Activated CD4-positive, CD25-positive, alpha-beta regulatory T cell treated with anti-CD3 and anti-CD28 coated beads, Interleukin-2, amount 50 U/mL, for 16 hours (primary cell): Measurements from ENCODE around the gene OSGIN1.

Source experiments
- DNase-seq: peaks from one replicate; pipeline ENCODE4 v3.0.0-alpha.2; 2020; ENCODE audit warnings: low read depth, low spot score

Gene OSGIN1

DNA sequence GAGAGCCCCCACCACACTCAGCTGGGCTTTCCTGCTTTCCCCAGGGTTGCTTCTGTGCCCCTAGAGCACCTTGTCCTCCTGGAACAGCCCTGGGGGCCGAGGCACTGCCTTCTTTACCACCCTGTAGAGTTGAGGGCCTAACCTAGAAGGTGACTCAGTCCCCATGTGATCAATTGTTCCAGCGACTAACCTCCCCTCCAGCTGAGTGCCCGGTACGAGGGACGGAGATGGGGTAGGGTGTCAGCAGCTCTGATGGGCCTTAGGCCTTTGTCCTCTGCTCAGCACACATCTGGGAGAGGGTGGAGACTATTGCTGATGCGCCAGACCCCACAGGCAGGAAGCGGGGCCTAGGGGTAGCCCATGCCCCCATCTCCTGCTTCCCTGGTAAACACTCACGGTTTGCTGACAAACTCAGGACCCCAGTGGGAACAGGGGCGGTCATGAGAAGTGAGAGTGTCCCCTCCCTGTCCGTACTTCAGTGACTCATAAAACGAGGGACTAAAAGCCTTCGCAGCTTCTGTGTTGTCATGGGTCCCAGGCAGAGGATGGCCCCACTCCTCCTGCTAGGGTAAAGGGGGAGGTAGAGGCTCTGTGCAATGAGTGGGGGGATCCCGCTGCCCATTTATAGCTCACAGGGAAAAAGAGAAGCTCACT, 48.1 kb downstream of the OSGIN1 start:
- no peak for DNase-seq

DNA sequence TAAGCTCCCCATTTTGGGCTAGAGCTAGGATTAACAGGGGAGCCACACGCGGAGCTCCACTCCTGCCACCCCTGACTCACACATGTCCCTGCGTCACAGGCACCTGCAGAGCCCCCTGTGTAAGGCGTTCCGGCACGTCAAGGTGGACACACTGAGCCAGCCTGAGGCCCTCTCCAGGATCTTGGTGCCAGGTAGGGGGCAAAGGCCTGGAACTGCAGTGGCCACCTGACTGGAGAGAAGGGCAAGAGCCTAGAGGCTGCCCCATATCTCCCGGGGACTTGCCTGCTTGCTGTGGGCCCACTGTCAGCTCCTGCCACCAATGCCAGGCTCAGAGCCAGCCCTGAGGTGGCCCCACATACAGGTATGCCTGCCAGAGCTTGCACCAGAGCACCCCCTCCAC, 48.7 kb downstream of the OSGIN1 start:
- no peak for DNase-seq

DNA sequence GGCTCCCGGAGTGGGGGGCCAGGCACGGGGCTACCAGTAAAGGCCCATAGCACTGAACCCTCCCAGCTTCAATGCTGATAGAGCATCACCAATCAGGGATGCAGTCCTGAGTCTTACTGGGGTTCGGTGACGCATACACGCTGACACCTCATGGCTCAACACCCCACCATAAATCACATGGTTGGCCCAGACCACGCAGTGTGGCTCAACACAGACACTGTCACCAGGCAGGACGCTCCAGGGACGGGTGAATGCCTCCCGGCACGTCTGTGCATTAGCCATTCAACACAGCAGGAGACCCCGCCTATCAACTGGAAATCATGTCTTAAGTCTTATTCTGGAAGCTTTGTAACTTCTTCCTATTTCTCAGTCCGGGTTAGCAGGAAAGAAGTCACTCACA, 50.0 kb downstream of the OSGIN1 start:
- DNase-seq: no peak

DNA sequence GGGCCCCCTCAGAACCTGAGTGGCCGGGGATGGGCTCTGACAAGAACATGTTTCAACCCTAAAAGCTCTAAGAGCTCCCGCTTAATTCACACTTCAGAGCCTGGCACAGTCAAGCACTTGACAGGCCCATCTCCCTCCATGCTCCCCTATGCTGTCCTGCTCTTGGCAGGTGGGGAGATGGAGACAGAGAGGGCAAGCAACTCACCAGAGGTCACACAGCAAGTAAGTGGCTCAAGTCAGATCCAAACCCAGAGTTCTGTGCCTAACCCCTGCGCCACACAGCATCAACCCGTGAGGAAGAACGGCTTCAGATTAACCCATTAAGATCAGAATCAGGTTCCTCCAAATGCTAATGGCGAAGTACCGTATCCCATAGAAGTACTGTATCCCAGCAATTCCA, 51.4 kb downstream of the OSGIN1 start:
- DNase-seq: no peak

DNA sequence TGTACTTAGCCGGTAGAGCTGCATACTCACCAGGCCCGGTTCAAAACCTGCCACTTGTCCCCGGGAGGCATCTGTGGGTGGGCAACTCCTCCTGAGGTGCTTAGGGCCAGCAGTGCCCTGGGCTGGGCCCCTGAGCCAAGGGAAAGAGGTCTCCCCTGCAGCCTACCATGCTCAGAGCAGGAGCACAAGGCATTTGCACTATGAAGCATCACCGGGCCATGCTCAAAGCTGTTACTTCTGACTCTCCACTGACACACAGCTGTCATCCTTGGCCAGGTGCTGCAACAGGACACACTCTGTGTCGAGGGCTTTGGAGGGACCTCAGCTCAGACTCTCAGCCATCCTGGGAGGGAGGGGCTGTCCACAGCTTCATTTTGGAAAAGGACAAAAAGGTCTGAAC, 52.4 kb downstream of the OSGIN1 start:
- DNase-seq: no peak

DNA sequence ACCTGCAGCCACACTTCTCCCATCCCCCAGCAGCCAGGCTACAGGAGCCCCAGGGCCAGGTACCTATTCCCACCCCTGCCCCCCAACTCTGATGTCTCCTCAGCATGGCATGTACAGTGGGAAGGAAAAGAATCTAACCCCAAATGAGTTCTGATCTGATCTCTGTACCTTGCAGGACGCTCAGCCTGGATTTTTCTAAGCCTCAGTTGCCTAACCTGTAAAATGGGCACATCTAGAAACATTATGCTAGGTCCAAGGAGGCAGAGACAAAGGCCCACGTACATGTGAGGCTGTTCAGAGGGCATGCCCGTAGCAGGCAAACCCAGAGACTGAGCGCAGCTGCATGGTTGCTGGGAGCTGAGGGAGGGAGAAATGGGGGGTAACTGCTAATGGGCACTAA, 54.5 kb downstream of the OSGIN1 start:
- no peak for DNase-seq

DNA sequence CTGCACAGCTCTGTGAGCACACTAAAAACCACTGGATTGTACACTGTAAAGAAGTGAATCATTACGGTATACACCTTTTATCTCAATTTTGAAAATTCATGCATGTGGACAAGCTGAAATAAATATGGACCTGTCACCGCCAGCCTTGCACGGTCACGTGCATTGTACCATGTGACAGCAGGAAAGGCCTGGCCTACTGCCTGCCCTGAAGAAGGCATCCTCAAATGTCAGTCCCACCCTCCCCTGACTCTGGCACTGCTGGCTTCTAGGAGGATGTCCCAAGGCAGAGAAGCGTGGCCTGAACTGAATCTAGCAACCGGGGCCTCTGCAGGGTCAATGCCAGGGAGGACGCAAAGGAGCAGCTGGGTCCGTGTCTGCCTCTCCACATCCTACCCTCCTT, 54.9 kb downstream of the OSGIN1 start:
- DNase-seq: no peak

DNA sequence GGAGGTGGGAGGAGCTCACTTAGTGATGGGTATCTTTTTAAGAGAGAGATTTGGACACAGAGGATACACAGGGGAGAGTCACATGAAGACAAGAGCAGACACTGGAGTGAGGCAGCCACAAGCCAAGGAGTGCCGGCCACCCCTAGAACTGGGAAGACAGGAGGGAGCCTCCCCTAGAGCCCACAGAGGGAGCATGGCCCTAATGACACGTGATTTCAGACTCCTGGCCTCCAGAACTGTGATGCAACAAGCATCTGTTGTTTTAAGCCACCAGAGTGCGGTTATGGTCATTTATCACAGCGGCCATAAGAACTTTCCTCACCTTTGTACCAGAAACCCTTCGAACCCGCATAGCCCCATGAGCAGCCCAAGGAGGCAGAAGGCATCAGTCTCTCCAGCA, 56.2 kb downstream of the OSGIN1 start:
- no peak for DNase-seq

DNA sequence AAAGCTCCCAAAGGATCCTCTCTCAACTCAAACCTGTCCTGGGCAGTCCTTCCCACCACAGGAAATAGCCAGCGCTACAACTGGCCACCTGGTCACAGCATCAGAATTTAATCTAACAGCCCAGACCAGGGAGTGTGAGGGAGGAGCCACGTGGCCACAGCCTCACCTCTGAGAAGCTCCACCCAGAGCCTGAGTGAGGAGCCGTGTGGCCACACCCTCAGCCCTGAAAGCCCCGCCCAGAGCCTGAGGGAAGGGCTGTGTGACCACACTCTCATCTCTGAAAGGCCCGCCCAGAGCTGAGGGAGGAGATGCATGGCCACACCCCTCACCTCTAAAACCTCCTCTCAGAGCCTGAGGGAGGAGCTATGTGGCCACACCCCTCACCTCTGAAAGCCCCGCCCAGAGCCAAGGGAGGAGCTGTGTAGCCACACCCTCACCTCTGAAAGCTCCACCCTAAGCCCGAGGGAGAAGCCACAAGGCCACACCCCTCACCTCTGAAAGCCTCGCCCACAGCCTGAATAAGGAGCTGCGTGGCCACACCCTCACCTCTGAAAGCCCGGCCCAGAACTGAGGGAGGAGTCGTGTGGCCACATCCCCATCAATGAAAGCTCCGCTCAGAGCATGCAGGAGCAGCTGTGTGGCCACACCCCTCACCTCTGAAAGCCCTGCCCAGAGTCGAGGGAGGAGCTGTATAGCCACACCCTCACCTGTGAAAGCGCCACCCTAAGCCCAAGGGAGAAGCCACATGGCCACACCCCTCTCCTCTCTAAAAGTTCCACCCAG, 60.9 kb downstream of the OSGIN1 start:
- no peak for DNase-seq

DNA sequence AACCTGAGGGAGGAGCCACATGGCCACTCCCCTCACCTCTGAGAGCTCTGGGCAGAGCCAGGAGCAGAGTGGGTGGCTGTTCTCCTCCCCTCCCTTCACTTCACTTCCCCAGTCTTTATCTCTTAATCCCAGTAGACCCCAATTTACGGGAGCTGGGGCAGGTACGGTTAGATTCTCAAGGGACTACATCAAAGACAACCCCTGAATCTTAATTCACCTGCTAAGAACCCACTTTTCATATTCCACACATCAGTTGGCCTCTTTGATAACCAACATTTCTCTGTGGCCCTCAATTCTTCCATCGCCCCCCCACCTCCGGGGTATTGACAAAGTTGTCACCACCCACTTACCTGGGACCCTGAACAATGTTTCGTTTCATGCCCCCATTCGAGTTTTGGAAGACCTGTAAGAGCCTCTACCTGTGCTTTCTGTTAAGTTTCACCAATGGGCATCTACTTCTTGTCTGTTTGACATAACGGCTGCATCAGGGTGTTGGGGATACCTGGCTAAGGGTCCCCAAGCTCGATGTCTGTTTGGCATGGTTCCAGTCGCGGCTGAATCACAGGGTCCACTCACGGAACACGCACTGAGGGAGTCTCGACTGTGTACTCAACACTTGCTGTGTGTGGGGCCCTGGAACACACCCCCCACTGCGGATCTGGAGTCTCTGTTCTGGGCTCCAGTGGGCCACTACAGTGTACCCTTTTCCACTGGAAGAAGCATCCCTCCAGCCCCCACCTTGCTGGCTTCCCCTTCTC, 61.7 kb downstream of the OSGIN1 start:
- DNase-seq: no peak

DNA sequence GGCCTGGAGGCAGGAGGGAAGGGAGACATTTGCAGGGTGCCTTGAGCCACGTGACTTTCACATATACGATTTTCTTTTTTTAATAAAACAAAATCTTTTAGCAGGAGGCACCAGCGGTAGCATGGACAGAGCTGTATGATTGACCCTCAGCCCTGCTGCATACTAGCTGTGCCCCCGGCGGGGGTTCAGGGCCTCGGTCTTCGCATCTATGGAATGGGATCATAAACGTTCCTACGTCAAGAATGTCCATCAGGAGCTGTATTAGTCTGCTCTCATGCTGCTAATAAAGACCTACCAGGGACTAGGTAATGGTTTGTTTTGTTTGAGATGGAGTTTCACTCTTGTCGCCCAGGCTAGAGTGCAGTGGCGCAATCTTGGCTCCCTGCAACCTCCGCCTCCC, 62.4 kb downstream of the OSGIN1 start:
- DNase-seq: no peak
